Neural cell (in vitro differentiated cells): Measurements from ENCODE around the gene ZDHHC14.

Source experiments
- CTCF ChIP-seq: fragments of 450-650 bp; IDR thresholded peaks from 2 replicates; pipeline ENCODE4 v1.5.1; 2014; ENCODE audit warnings: antibody characterized with exemption, mild to moderate bottlenecking, moderate library complexity; ENCODE audit not compliant: poor library complexity, severe bottlenecking
- EP300 ChIP-seq: fragments of 450-650 bp; conservative IDR thresholded peaks from 2 replicates; pipeline ENCODE4 v1.6.1; 2014; ENCODE audit warnings: antibody characterized with exemption, mild to moderate bottlenecking, moderate library complexity; ENCODE audit not compliant: poor library complexity, severe bottlenecking
- EZH2 ChIP-seq: fragments of 200-600, 300-800 bp; shearing (Covaris generic), sonication (generic); IDR thresholded peaks from 2 replicates; pipeline ENCODE4 v1.6.1; 2014; ENCODE audit warnings: antibody characterized with exemption, low read length, borderline replicate concordance, mild to moderate bottlenecking; ENCODE audit not compliant: insufficient read depth, poor library complexity, severe bottlenecking
- MXI1 ChIP-seq: fragments of 450-650 bp; conservative IDR thresholded peaks from 2 replicates; pipeline ENCODE4 v1.6.1; 2014; ENCODE audit warnings: antibody characterized with exemption, mild to moderate bottlenecking; ENCODE audit not compliant: poor library complexity, severe bottlenecking
- POLR2AphosphoS5 ChIP-seq: IDR thresholded peaks from 2 replicates; pipeline ENCODE4 v1.6.1; 2012
- RAD21 ChIP-seq: fragments of 450-650 bp; conservative IDR thresholded peaks from 2 replicates; pipeline ENCODE4 v1.6.1; 2014; ENCODE audit warnings: antibody characterized with exemption, mild to moderate bottlenecking, moderate library complexity
- REST ChIP-seq: IDR thresholded peaks from 2 replicates; pipeline ENCODE4 v1.6.1; 2012; ENCODE audit warnings: borderline replicate concordance
- SMC3 ChIP-seq: fragments of 450-650 bp; conservative IDR thresholded peaks from 2 replicates; pipeline ENCODE4 v1.6.1; 2014; ENCODE audit warnings: antibody characterized with exemption, mild to moderate bottlenecking, moderate library complexity; ENCODE audit not compliant: poor library complexity
- TAF1 ChIP-seq: IDR thresholded peaks from 2 replicates; pipeline ENCODE4 v1.6.1; 2012; ENCODE audit warnings: low read depth

GRCh38 chr6:157380779-157381561 lies at the start of gene ZDHHC14:
- no peak for TF ChIP-seq EZH2
- TF ChIP-seq CTCF = no peak
- TF ChIP-seq REST = no peak
- peak; percentile 43 for TF ChIP-seq RAD21
- TF ChIP-seq EP300 = no peak
- peak; percentile 55 for TF ChIP-seq POLR2AphosphoS5
- TF ChIP-seq SMC3 = peak; percentile 39
- TF ChIP-seq TAF1 = peak; percentile 58
- TF ChIP-seq MXI1 = no peak
